Activated CD4-positive, CD25-positive, alpha-beta regulatory T cell treated with anti-CD3 and anti-CD28 coated beads, Interleukin-2, amount 50 U/mL, for 72 hours (primary cell): ENCODE measurements around the gene NMT1.
A peak's percentile ranks its signal among the peaks of the same experiment; 100 is the strongest.
"Not testable (repeated sequence)": the region's sequence is repeated elsewhere in the genome, so short reads cannot be mapped to it uniquely, and the experiment has no call there.

Experiments used
- DNase-seq: peaks from one replicate; pipeline ENCODE4 v3.0.0; 2021

The NMT1 gene

GRCh38 chr17:45123076-45123770, 62.1 kb downstream of the NMT1 start:
- no peak for DNase-seq

GRCh38 chr17:45123930-45124796, 63.0 kb downstream of the NMT1 start:
- DNase-seq: no peak

- DNase-seq: not testable (repeated sequence)
Observed at GRCh38 chr17:45124797-45125122, 63.6 kb downstream of the NMT1 start.

GRCh38 chr17:45125509-45125908, 64.4 kb downstream of the NMT1 start:
- no peak for DNase-seq

DNA sequence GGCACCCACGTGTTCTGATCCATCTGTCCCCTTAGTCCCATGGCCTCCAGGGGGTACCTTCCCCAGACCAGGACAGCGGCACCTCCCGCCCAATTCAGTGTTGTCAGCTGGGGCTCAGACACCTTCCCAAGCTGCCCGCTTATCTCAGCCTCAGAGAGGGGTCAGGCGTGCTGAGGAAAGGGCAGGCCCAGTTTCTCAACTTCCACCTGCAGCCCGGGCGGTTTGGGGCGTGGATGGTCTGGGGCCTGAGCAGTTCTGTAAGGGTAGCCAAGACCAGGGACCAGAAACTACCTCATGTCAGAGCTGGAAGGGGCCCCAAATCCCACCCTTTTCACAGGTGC, 66.1 kb downstream of the NMT1 start:
- no peak for DNase-seq

GRCh38 chr17:45127548-45128300, 66.6 kb downstream of the NMT1 start:
- no peak for DNase-seq

- no peak for DNase-seq
Observed at GRCh38 chr17:45128331-45128730, 67.2 kb downstream of the NMT1 start.

DNA sequence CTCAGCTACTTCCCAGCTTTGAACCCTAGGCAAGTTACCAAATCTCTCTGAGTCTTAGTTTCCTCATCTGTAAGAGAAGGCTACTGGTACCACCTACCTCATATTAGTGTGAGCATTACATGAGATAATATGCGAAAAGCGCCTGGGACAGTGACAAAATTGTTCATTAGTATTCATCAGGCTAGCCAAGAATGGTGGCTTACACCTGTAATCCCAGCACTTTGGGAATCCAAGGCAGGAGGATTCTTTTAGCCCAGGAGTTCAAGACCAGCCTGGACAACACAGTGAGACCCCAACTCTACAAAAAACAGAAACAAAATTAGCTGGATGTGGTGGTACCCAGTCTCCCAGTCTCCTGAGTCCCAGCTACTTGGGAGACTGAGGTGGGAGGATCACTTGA, 67.9 kb downstream of the NMT1 start:
- DNase-seq: no peak

- DNase-seq: no peak
Observed at GRCh38 chr17:45129426-45129939, 68.4 kb downstream of the NMT1 start.

DNA sequence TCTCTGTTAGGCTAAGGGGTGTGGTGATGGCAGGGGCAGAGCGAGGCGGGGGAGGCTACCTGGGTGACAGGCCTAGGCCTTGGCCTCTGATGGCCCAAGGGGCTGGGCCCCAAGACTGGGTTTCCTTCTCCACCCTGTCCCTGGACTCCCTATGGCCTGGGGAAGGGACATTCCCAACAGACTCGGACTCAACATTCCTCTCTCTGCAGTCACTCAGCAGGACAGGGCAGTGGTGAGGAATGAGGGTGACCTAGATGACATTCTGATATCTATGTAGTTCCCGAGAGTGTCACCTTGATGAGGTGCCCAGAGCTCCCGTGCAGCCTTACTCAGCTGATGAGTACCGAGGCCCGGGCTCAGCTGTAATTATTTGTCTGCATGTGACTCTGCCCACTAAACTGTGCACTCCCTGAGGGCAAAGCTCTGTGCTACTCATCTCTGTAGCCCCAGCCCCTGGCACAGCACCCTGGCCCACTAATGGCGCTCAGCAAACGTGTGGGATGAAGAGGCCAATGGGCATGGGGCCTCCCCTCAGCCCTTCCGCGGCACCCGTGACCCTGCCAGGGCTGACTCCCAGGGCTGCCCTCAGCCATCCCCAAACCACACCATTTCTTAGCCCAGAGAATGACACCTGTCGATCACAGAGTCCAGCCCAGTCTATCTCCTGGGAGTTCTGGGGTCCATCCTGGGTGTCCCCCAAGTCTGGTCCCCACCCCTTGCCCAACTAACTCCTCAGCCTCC, 69.0 kb downstream of the NMT1 start:
- no peak for DNase-seq

GRCh38 chr17:45130681-45131615, 69.8 kb downstream of the NMT1 start:
- DNase-seq: no peak

DNA sequence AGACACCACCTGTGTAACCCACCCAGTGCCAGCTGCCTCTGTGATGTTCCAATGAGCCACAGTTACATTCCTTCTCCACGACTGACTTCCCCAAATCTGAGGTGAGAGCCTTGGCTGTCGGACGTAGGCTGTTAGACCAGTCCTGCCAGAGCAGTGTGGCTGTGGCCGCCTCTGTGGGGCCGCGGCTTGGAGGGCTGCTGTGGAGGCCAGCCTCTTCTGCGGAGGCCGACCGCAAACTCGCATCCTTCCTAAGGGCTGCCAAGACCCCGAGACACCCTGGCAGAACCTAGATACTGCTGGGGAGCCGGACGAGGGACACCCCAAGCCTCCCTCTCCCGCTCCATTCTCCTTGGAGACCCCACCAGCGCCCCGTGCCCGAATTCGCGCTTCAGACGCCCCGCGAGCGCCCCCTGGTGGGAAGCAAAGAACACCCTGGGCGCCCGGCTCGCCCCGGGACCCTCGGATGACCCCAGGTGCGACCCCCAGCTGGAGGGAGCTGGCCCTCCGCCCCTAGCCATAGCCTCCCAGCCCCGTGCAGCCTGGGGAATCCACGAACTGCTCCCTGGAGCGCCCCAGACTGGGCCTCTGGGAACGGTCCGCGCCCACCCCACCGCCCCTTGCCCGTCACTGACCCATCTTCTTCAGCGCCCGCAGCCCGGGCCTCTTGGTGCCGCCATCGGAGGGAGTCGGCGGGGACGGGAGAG, 70.7 kb downstream of the NMT1 start:
- DNase-seq: peak; percentile 74

DNA sequence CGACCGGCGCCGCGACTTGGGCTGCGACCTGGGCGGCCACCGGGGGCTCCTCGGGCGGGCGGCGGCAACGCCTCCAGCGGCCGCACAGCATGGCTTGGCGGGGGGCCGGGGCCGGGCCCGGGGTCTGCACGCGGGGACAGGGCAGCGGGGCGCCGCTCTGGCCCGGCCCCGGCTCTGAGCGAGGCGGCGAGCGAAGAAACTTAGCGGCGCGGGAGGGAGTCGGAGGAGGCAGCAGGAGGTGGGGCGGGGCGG, 71.1 kb downstream of the NMT1 start, which contains the start of gene PLCD3:
Gene PLCD3, minus strand, starts transcription at position 196 of the 252 bp plus-strand sequence. Its CDS starts 105 bp downstream, at position 91.
- DNase-seq: no peak

- peak; percentile 71 for DNase-seq
Observed at GRCh38 chr17:45132572-45133463, 71.7 kb downstream of the NMT1 start.

GRCh38 chr17:45135192-45135977, 74.3 kb downstream of the NMT1 start, which contains the start of gene ACBD4:
TSS of gene ACBD4 (plus strand) at chr17:45135687. CDS start at chr17:45136145, 458 bp downstream.
- DNase-seq: peak; percentile 98

- DNase-seq: no peak
Observed at GRCh38 chr17:45135978-45136791, 75.1 kb downstream of the NMT1 start.

- no peak for DNase-seq
Observed at GRCh38 chr17:45136846-45137560, 75.9 kb downstream of the NMT1 start.
